Upper lobe of left lung (tissue), 4 donors: ENCODE results near the gene SIM2.

Source experiments
- EP300 ChIP-seq, 4 donors: sonication (generic); formaldehyde crosslinking; IDR thresholded peaks; one replicate each; pipeline ENCODE4 v1.5.1; 2017; ENCODE audit warnings: antibody characterized with exemption in 4 of 4, control low read depth in 2 of 4
- POLR2A ChIP-seq, 4 donors: fragments of 450-650 bp; IDR thresholded peaks; one replicate each; pipeline ENCODE4 v1.5.1; 2016 to 2017; ENCODE audit warnings: antibody characterized with exemption in 4 of 4, mild to moderate bottlenecking in 2 of 4
- POLR2AphosphoS5 ChIP-seq, 2 donors: sonication (generic); formaldehyde crosslinking; IDR thresholded peaks; one replicate each; pipeline ENCODE4 v1.5.1; 2017; ENCODE audit warnings: antibody characterized with exemption in 2 of 2
- TF ChIP-seq, protein P1 (sequence below), 6 experiments: fragments of 450-650 bp in 4 of 6; fragments of 200-600 bp in 2 of 6; sonication (generic) in 2 of 6; IDR thresholded peaks; one replicate each; pipeline ENCODE4 v1.5.1; 2016 to 2019; ENCODE audit warnings: antibody characterized with exemption in 6 of 6

DNA sequence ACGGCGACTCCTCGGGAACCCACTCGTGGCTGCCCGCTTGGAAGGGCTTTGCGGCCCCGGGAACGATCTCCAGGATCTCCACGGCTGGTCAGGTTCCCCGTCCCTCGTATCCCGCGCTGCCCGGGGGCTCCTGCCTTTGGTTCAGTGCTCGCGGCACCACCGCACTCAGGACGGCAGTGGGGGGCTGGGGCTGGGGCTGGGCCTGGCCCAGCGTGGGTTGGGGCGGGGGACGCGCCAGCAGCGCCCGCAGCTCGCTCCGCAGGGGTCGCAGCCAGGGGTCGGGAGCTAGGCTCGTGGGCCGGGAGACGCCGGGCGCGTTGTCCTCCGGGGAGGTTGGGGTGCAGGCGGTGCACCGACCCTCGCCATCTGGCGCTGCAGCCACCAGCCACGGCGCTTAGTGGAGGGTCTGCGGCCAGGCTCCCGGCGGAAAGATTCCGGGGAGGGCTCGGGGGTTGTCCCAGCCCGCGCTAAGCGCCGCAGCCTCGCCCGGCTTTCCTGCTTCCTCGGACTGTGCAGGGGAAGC is 8.9 kb downstream of the SIM2 start:
- TF ChIP-seq, protein P1, sequence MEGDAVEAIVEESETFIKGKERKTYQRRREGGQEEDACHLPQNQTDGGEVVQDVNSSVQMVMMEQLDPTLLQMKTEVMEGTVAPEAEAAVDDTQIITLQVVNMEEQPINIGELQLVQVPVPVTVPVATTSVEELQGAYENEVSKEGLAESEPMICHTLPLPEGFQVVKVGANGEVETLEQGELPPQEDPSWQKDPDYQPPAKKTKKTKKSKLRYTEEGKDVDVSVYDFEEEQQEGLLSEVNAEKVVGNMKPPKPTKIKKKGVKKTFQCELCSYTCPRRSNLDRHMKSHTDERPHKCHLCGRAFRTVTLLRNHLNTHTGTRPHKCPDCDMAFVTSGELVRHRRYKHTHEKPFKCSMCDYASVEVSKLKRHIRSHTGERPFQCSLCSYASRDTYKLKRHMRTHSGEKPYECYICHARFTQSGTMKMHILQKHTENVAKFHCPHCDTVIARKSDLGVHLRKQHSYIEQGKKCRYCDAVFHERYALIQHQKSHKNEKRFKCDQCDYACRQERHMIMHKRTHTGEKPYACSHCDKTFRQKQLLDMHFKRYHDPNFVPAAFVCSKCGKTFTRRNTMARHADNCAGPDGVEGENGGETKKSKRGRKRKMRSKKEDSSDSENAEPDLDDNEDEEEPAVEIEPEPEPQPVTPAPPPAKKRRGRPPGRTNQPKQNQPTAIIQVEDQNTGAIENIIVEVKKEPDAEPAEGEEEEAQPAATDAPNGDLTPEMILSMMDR (IDR thresholded peaks at IDR 0.05), result no peak
- TF ChIP-seq POLR2A (IDR thresholded peaks at IDR 0.05) (no peak), POLR2AphosphoS5 (IDR thresholded peaks at IDR 0.05) (no peak), EP300 (IDR thresholded peaks at IDR 0.05) (no peak)
